GM18907 (cell line): ENCODE measurements around the gene CTDSP2.
A peak's percentile ranks its signal among the peaks of the same experiment; 100 is the strongest.
"Not testable (repeated sequence)": the region's sequence is repeated elsewhere in the genome, so short reads cannot be mapped to it uniquely, and the experiment has no call there.

Source experiments
- ATAC-seq: cut with Tn5 transposase; IDR thresholded peaks from one replicate; pipeline ENCODE4 v1.9.1; 2021; ENCODE audit warnings: mild to moderate bottlenecking, moderate library complexity; ENCODE audit not compliant: unreplicated experiment

CTDSP2 gene

GRCh38 chr12:57846577-57847319 is at the start of gene CTDSP2:
CTDSP2 (minus strand) TSS chr12:57846729; CDS start chr12:57846435, 294 bp downstream.
- peak; percentile 47 for ATAC-seq

DNA sequence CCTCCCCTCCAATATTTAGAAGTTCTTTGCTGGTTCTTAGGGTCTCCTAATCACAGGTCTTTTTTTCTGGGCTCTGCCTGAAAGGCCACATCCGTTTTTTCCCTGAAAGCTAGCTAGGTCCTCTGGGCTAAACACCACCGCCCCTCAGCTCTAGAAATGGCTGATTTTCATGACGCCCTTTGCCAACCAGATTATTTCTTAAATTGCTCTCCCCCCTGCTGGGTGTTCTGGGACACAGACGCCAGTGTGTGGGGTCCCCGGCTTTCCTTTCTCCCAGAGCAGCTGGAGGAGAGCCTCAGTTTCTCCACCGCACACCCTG is 49.5 kb upstream of the CTDSP2 start:
- ATAC-seq: no peak

- no peak for ATAC-seq
These were observed 49.0 kb upstream of the CTDSP2 start for GRCh38 chr12:57895389-57896114.

GRCh38 chr12:57894399-57895292 is 48.1 kb upstream of the CTDSP2 start:
- ATAC-seq: no peak

DNA sequence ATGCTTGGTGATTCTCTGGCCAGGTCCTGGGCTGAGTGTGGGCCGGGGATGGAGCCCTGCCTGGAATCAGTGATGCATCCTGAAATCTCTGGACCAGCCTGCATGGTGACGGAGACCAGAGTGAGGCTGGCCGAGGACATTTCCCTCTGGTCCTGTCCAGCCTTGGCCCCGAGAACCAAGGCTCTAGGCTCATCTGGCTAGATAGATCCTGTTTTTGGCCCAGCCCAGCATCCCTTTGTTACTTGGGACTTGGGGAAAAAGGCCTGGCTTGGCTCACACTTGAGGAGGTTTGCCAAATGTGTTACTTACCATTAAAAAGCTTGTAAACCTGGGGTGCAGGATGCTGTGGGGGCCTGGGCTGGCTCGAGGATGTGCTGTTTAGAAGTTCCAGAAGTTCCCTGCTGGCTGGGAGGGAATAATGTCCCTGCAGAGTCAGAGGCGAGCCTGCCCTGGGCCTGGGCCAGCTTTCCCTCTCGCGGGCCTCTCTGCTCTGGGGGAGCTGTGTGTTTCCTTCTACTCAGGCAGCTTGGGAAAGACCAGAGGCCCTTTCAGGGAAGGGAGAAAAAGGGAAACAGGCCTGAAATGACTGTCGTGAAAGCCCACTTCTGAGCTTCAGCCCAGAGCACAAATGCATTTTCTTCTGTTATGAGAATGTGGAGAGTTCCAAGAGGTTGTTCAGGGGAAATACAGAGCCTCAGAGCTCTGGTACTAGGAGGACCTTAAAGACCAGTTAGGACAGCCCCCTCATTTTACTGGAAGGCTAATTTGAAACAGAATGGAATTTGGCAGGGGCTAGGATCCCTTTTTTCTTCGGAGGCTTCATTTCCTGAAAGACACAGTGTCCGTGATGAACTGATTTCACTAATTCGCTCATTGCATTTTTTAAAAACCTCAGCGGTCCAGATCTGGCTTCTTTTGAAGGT is 47.2 kb upstream of the CTDSP2 start:
- no peak for ATAC-seq

GRCh38 chr12:57892232-57892972 is 45.9 kb upstream of the CTDSP2 start:
- ATAC-seq: no peak

- no peak for ATAC-seq
These were observed 45.2 kb upstream of the CTDSP2 start for GRCh38 chr12:57891542-57892228.

DNA sequence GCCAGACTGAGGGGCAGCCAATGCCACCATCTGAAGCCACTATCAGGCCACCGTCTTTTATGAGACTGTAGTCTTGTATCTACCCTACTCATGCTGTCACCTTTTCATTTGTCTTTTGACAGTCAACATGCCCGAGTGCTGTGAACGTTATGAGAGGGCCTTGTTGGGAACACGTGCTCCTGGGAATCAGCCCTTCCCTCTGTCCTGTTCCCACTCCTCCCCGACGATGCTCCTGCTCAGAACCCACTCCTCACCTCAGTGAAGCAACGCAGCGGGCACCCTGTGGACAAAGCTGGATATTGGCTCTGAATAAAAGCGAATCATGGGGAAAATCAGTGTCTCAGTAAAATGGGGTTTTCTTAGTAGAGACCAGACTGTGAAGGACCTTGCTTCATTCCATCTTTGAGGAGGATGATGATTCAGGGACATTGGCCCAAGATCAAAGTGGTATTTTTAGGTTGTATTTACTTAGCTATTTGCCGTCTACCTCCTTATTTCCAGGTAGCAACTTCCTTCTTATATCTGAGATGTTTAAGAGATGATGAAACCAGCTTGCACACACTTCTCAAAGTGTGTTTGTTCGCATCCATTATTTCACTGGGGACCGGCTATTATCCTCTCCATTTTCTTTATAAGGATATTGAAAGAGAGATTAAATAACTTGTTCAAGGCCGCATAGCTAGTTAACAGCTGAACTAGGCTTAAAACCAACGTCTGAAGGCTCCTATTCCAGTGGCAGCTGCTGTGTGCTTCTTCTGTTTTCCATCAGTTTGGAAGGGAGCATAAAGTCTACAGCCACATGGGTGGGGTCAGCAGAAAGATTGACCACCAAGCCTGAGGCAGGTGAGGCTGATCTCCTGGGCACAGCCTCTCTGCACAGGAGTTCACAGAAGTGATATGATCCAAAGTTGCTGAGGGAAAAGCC is 43.9 kb upstream of the CTDSP2 start:
- no peak for ATAC-seq

GRCh38 chr12:57889500-57889989 is 43.0 kb upstream of the CTDSP2 start:
- no peak for ATAC-seq

DNA sequence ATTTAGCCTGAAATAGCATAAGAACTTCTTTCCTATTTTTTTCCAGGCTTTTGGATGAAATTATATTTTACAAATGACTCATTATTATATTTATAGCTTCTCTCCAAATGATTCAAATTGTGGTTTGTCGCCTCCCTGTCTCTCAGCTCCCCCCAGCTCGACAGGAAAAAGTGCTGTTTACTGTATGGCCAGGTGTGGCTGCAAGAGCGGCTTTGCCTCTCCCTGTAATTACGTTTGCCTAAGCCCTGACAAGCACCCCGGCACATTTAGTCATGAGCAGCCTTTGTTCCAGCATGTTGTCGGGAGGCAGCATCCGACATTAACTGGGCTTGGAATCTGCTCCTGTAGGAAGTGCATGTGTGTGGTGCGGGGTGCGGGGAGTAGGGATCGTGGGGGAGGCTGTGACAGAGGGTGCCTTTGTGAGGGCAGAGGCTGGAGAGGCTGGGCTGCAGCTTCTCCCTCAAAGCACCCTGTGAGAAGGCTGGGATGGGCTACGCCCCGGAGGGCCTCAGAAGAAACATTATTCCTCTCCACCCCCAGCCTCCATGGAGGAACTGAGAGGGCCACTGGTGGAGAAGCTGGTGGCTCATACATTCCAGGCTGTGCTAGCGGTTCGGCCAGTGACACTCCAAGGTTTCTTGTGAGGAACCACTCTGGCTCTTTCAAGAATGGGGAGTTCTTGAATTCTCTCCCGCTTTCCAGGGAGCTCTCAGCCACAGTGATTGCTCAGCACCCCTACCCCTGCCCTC is 42.1 kb upstream of the CTDSP2 start:
- no peak for ATAC-seq

DNA sequence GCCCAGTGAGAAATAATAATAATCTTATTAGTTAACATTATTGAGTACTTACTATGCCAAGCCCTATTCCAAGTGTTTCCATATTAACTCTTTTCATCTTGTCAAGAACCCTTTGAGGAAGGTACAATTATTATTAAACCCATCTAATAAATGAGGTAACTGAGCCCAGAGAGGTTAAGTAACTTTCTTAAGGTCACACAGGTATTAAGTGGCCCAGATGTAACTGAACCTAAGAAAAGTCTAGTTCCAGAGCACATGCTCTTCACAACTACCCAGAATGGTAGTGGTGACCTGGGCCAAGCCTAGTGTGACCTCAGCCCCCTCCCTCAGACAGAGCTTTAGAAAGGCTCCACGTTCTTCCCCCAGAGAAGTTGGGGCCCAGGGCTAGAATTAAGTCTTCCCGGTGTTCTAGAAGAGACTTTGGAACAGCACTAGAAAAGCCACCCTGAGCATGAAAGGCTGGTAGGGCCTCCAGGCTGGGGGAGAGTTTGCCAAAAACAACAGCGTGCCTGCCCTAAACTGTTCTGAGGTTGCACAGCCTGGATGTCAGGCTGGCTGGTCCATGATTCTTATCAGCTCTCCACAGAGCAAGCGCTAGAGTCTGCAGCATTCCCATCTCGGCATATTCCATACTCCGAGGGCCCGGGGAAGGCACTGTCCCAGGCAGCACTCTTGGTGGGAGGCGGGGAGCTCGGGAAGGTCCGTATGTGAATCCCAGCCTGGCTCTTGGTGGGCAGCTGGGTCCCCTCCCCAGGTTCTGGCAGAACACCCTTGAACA is 41.3 kb upstream of the CTDSP2 start:
- no peak for ATAC-seq

- ATAC-seq: not testable (repeated sequence)
These were observed 40.4 kb upstream of the CTDSP2 start for GRCh38 chr12:57886964-57887363.

DNA sequence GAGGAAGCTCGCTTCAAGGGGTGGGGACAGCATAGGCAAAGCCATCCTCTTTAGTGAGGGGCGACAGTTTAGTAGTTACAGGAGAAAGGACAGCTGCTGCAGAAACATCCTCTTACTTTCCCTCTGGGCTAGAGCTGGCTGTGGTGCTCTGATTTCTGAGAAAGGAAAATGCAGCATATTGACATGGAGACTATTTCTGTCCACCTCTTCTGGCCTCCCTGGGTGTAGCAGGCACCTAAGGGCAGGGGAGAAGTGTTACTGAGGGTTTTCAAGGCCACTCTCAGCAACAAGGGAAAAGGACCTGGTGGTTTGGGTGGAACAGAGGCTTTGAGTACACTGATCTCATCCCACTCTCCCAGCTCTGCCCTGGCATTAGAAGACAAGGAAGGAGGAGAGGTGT is 40.0 kb upstream of the CTDSP2 start:
- ATAC-seq: no peak

DNA sequence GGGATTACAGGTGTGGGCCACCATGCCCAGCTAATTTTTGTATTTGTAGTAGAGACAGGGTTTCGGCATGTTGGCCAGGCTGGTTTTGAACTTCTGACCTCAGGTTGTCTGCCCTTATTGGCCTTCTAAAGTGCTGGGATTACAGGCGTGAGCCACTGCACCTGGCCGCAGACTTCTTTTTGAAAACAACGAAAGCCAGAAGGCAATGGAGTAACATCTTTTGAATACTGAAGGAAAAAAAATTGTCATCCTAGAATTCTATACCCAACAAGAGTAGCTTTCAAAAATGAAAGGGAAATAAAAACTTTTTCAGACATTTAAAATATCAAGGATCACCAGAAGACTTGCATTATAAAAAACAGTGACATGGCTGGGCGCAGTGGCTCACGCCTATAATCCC is 38.7 kb upstream of the CTDSP2 start:
- no peak for ATAC-seq

DNA sequence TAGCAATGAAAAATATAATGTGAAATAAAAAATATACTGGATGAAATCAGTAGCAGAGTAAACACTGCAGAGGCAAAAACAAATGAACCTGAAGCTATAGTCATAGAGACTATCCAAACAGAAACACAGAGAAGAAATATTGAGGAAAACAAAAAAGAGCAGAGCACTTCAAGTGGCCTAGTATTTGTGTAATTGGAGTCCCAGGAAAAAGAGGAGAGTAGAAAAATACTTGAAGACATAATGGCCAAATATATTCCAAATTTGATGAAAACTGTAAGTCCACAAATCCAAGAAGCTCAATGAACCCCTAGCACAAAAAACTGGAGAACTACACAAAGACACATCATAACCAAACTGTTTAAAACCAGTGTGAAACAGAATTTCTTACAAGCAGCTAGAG is 37.2 kb upstream of the CTDSP2 start:
- no peak for ATAC-seq

- ATAC-seq: no peak
These were observed 36.5 kb upstream of the CTDSP2 start for GRCh38 chr12:57883057-57883456.

- ATAC-seq: no peak
These were observed 36.0 kb upstream of the CTDSP2 start for GRCh38 chr12:57882575-57882974.
